GM18867 (cell line): ENCODE measurements around the gene ZBTB48.
"Not testable (repeated sequence)": the region's sequence is repeated elsewhere in the genome, so short reads cannot be mapped to it uniquely, and the experiment has no call there.

Source experiments
- ATAC-seq: cut with Tn5 transposase; IDR thresholded peaks from one replicate; pipeline ENCODE4 v1.9.1; 2021; ENCODE audit warnings: mild to moderate bottlenecking, moderate library complexity; ENCODE audit not compliant: unreplicated experiment

ZBTB48 gene

GRCh38 chr1:6579374-6580118, at the start of gene ZBTB48:
TSS of gene ZBTB48 (plus strand) at chr1:6579994. CDS start at chr1:6580610, 616 bp downstream.
- peak; percentile 93 for ATAC-seq

GRCh38 chr1:6530504-6531160, 49.2 kb upstream of the ZBTB48 start:
- ATAC-seq: no peak

- no peak for ATAC-seq
Observed at GRCh38 chr1:6531996-6532395, 47.8 kb upstream of the ZBTB48 start.

- no peak for ATAC-seq
Observed at GRCh38 chr1:6534248-6534822, 45.5 kb upstream of the ZBTB48 start.

- ATAC-seq: no peak
Observed at GRCh38 chr1:6535214-6535613, 44.6 kb upstream of the ZBTB48 start.

GRCh38 chr1:6536291-6536690, 43.5 kb upstream of the ZBTB48 start:
- ATAC-seq: no peak

- ATAC-seq: no peak
Observed at GRCh38 chr1:6538956-6539355, 40.8 kb upstream of the ZBTB48 start.

- no peak for ATAC-seq
Observed at GRCh38 chr1:6544831-6545230, 35.0 kb upstream of the ZBTB48 start.

GRCh38 chr1:6545276-6546112, 34.3 kb upstream of the ZBTB48 start:
- ATAC-seq: no peak

- ATAC-seq: no peak
Observed at GRCh38 chr1:6546326-6546725, 33.5 kb upstream of the ZBTB48 start.

GRCh38 chr1:6547301-6547700, 32.5 kb upstream of the ZBTB48 start:
- no peak for ATAC-seq

GRCh38 chr1:6554031-6554906, 25.5 kb upstream of the ZBTB48 start, which contains the start of gene NOL9:
TSS of gene NOL9 (minus strand) at chr1:6554513. CDS start at chr1:6554502, 11 bp downstream.
- peak; percentile 91 for ATAC-seq

GRCh38 chr1:6554907-6555778, 24.7 kb upstream of the ZBTB48 start, which contains the start of gene TAS1R1:
TSS of gene TAS1R1 (plus strand) at chr1:6555307. CDS start at chr1:6555374, 67 bp downstream.
- no peak for ATAC-seq

GRCh38 chr1:6557597-6557996, 22.2 kb upstream of the ZBTB48 start:
- ATAC-seq: no peak

- not testable (repeated sequence) for ATAC-seq
Observed at GRCh38 chr1:6559161-6559560, 20.6 kb upstream of the ZBTB48 start.

- no peak for ATAC-seq
Observed at GRCh38 chr1:6560267-6560666, 19.5 kb upstream of the ZBTB48 start.

- ATAC-seq: no peak
Observed at GRCh38 chr1:6569033-6569432, 10.8 kb upstream of the ZBTB48 start.

- no peak for ATAC-seq
Observed at GRCh38 chr1:6570100-6570499, 9.7 kb upstream of the ZBTB48 start.

- ATAC-seq: no peak
Observed at GRCh38 chr1:6570987-6571386, 8.8 kb upstream of the ZBTB48 start.
